Osteocyte (in vitro differentiated cells): Measurements from ENCODE around the gene PDE6B. TPM values are rescaled to one million over a fixed set of nuclear protein-coding genes. Genes with fewer than 3 reads are reported as not detected.

Experiments
- DNase-seq: peaks from one replicate; pipeline ENCODE4 v3.0.0; 2021; ENCODE audit warnings: mixed read lengths; ENCODE audit not compliant: unreplicated experiment; ENCODE audit errors: extremely low spot score
- H3K27ac Mint-ChIP-seq: one replicate; pipeline ENCODE4 v1.8.0; 2021; ENCODE audit warnings: mild to moderate bottlenecking, mixed read lengths; ENCODE audit not compliant: unreplicated experiment
- H3K27me3 Mint-ChIP-seq: one replicate; pipeline ENCODE4 v1.8.0; 2021; ENCODE audit warnings: mixed read lengths; ENCODE audit not compliant: unreplicated experiment
- H3K36me3 Mint-ChIP-seq: one replicate; pipeline ENCODE4 v1.8.0; 2021; ENCODE audit warnings: mixed read lengths; ENCODE audit not compliant: unreplicated experiment
- H3K4me1 Mint-ChIP-seq: one replicate; pipeline ENCODE4 v1.8.0; 2021; ENCODE audit warnings: mixed read lengths; ENCODE audit not compliant: unreplicated experiment
- H3K4me3 Mint-ChIP-seq: one replicate; pipeline ENCODE4 v1.8.0; 2021; ENCODE audit warnings: mild to moderate bottlenecking, moderate library complexity, mixed read lengths; ENCODE audit not compliant: unreplicated experiment
- H3K9me3 Mint-ChIP-seq: one replicate; pipeline ENCODE4 v1.8.0; 2021; ENCODE audit warnings: mixed read lengths; ENCODE audit not compliant: unreplicated experiment
- CTCF ChIP-seq: fragments of 200-600 bp; sonication (generic); IDR thresholded peaks from 2 replicates; pipeline ENCODE4 v1.5.0; 2021; ENCODE audit warnings: antibody characterized with exemption, mild to moderate bottlenecking, moderate library complexity
- total RNA-seq: library from RNA; stranded (reverse); gene quantifications from 2 replicates; pipeline ENCODE4 v1.2.1, GENCODE V29; 2021

PDE6B gene
- total RNA-seq, 1 donor from 2014 or later: 1.6 TPM

- peak; percentile 74 for DNase-seq
- Mint-ChIP-seq H3K4me1 (no peaks in the 10 kb centered on the region), H3K27me3 (no peaks in the 10 kb centered on the region), H3K9me3 (peaks cover 8% of the 10 kb centered on the region), H3K4me3 (no peak overlapping the region), H3K36me3 (no peaks in the 10 kb centered on the region), H3K27ac (no peak overlapping the region)
- no peak for TF ChIP-seq CTCF
Observed at GRCh38 chr4:620851-621261, 4.5 kb upstream of the PDE6B start.

- no peak for TF ChIP-seq CTCF
- H3K27me3 Mint-ChIP-seq: no peaks in the 10 kb centered on the region
- H3K36me3 Mint-ChIP-seq: no peaks in the 10 kb centered on the region
- peaks cover 8% of the 10 kb centered on the region for H3K9me3 Mint-ChIP-seq
- H3K4me1 Mint-ChIP-seq: no peaks in the 10 kb centered on the region
- H3K27ac Mint-ChIP-seq: no peak overlapping the region
- no peak overlapping the region for H3K4me3 Mint-ChIP-seq
- DNase-seq: peak; percentile 51
Observed at GRCh38 chr4:621296-622070, 3.9 kb upstream of the PDE6B start.

GRCh38 chr4:622071-622995 lies 3.0 kb upstream of the PDE6B start:
- Mint-ChIP-seq H3K27me3 (no peaks in the 10 kb centered on the region), H3K27ac (no peak overlapping the region), H3K9me3 (peaks cover 8% of the 10 kb centered on the region), H3K4me3 (no peak overlapping the region), H3K36me3 (no peaks in the 10 kb centered on the region), H3K4me1 (no peaks in the 10 kb centered on the region)
- no peak for DNase-seq
- no peak for TF ChIP-seq CTCF

- DNase-seq: no peak
- Mint-ChIP-seq H3K4me3 (no peak overlapping the region), H3K4me1 (no peaks in the 10 kb centered on the region), H3K27ac (no peak overlapping the region), H3K9me3 (peaks cover 8% of the 10 kb centered on the region), H3K27me3 (no peaks in the 10 kb centered on the region), H3K36me3 (no peaks in the 10 kb centered on the region)
- TF ChIP-seq CTCF: no peak
Observed at GRCh38 chr4:622996-623913, 2.1 kb upstream of the PDE6B start.
